Measurements from ENCODE around the gene FADS3. TPM values are rescaled to one million over a fixed set of nuclear protein-coding genes. Genes with fewer than 3 reads are reported as not detected.
A peak's percentile ranks its signal among the peaks of the same experiment; 100 is the strongest.

Gene FADS3
- total RNA-seq, 3 donors from 2014 or later = 8.4 to 21.0 (median 11.5) TPM

DNA sequence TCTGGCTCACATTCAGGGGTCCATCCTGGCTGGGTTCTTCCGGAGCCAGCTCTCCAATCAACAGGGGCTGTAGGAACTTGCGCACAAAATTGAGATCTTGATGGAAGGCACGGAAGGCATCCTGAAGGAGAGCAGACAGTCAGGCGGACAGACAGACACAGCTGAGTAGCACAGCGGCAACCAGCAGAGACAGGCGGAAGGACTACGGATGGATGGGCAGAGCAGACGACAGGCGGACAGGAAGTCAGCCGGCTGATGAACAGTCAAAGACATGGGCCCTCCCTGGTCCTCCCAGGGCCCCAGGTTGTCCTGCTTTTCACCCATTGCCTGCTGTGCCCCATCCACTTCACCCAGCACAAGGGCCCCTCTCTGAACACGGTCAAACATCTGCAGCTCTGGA lies 11.3 kb downstream of the FADS3 start:
- Histone ChIP-seq H3K36me3 (ENCODE audit: low read depth) (no peaks in the 10 kb centered on the region), H3K4me1 (ENCODE audit: low read depth) (no peaks in the 10 kb centered on the region), H3K4me3 (no peak overlapping the region), H3K9me3 (no peaks in the 10 kb centered on the region)
- ATAC-seq = peak; percentile 28
- DNase-seq = no peak
- intact Hi-C loops (cut with DNase I, micrococcal nuclease) = no loop called here
- TF ChIP-seq, protein P1, sequence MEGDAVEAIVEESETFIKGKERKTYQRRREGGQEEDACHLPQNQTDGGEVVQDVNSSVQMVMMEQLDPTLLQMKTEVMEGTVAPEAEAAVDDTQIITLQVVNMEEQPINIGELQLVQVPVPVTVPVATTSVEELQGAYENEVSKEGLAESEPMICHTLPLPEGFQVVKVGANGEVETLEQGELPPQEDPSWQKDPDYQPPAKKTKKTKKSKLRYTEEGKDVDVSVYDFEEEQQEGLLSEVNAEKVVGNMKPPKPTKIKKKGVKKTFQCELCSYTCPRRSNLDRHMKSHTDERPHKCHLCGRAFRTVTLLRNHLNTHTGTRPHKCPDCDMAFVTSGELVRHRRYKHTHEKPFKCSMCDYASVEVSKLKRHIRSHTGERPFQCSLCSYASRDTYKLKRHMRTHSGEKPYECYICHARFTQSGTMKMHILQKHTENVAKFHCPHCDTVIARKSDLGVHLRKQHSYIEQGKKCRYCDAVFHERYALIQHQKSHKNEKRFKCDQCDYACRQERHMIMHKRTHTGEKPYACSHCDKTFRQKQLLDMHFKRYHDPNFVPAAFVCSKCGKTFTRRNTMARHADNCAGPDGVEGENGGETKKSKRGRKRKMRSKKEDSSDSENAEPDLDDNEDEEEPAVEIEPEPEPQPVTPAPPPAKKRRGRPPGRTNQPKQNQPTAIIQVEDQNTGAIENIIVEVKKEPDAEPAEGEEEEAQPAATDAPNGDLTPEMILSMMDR (IDR thresholded peaks at IDR 0.05) = no peak

DNA sequence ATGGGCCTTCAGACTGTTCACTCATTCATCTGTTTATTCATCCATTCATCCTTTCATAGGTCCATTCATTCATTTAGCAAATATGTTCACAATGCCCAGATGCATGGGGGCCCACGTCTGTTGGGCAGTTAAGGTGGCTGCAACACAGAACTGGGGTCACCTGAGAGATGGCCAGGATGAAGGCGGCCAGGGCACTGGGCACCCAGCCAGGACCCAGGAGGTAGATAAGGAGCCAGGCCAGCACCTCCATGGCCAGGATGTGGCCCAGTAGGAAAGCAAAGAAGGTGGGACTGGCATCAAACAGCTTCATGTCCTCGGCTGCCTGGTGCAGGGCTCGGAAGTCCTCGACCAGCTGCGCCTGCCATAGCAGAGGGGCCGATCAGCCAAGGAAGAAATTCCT lies 12.2 kb downstream of the FADS3 start:
- H3K4me3 ChIP-seq = no peak overlapping the region
- intact Hi-C loops (cut with DNase I, micrococcal nuclease) = no loop called here
- no peaks in the 10 kb centered on the region for H3K36me3 ChIP-seq (ENCODE audit: low read depth)
- ATAC-seq (no peak), DNase-seq (no peak)
- TF ChIP-seq, protein P1 (IDR thresholded peaks at IDR 0.05) = no peak
- no peaks in the 10 kb centered on the region for H3K4me1 ChIP-seq (ENCODE audit: low read depth)
- no peaks in the 10 kb centered on the region for H3K9me3 ChIP-seq

DNA sequence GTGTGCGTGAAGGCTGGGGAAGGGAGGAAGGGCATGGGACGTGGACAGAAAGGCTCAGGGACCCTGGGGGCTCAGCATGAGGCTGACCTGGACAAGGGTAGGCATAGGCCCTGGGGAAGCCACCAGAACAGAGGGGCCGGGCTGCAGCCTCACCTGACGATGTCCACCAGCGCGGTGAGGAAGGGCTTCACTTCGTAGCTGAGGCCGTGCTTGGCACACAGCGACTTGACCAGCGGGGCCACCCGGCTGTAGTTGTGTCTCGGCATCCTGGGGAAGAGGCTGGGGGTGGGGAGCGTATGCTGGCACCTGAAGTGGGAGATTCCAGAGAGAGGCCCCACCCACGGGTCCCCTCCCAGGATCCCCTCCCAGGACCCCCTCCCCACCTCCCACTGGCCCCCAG lies 15.6 kb downstream of the FADS3 start:
- no peak for ATAC-seq
- TF ChIP-seq, protein P1 (IDR thresholded peaks at IDR 0.05) = no peak

DNA sequence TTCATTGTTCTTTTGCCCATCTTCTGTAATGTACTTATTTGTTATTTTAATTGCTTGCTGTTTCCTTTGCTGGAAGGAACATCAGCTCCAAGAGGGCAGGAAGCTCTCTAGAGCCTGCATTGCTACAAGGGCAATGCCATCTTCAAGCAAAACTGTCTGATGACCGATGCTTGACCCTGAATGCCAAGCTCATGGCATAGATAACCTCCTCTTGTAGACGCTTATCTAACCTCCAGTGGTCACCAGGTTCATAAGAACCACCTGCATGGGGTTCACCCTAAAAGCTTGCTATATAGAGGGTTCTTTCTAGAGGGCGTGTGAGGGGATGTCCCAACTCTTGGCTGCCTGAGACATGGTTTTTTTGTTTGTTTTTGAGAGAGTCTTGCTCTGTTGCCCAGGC lies 16.5 kb downstream of the FADS3 start:
- no peak for DNase-seq
- intact Hi-C loops (cut with DNase I, micrococcal nuclease) = no loop called here
- TF ChIP-seq, protein P1 (IDR thresholded peaks at IDR 0.05) = no peak

More for the DNA sequence above, 15.6 kb downstream of the FADS3 start:
- intact Hi-C loops (cut with DNase I, micrococcal nuclease) = no loop called here
- Histone ChIP-seq H3K36me3 (ENCODE audit: low read depth) (no peaks in the 10 kb centered on the region), H3K9me3 (no peaks in the 10 kb centered on the region), H3K4me3 (no peak overlapping the region), H3K4me1 (ENCODE audit: low read depth) (no peaks in the 10 kb centered on the region)
- DNase-seq = no peak

DNA sequence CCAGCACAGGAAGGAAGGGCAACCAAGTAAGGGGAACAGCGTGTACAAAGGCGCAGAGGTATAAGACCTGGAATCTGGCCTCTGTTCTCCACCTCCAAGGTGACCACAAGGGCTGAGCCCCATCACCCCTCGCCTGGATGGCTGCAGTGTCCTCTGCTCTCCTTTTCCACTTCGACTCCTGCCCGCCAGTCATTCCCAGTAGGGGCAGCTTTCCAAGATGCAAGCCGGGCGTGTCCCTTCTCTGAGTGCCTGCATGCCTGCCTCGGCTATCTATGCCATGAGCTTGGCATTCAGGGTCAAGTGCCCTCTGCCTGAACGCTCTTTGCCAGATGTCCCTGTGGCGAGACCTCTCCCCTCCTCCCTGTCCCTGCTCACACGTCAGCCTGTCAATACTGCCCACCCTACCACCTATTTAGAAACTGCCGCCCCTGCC lies 17.0 kb downstream of the FADS3 start:
- intact Hi-C loops (cut with DNase I, micrococcal nuclease) = no loop called here
- TF ChIP-seq, protein P1 (IDR thresholded peaks at IDR 0.05) = no peak
- Histone ChIP-seq H3K36me3 (ENCODE audit: low read depth) (no peaks in the 10 kb centered on the region), H3K4me1 (ENCODE audit: low read depth) (no peaks in the 10 kb centered on the region), H3K9me3 (no peaks in the 10 kb centered on the region), H3K4me3 (no peak overlapping the region)
- no peak for DNase-seq
- no peak for ATAC-seq

More for the DNA sequence above, 16.5 kb downstream of the FADS3 start:
- H3K9me3 ChIP-seq = no peaks in the 10 kb centered on the region
- no peaks in the 10 kb centered on the region for H3K36me3 ChIP-seq (ENCODE audit: low read depth)
- H3K4me1 ChIP-seq (ENCODE audit: low read depth) = no peaks in the 10 kb centered on the region
- ATAC-seq = no peak
- H3K4me3 ChIP-seq = no peak overlapping the region
